Stimulated activated CD8-positive, alpha-beta memory T cell treated with anti-CD3 and anti-CD28 coated beads, Interleukin-15, amount 100 ng/mL, for 48 hours (primary cell): ENCODE measurements around the gene HIF3A.

Source experiments
- DNase-seq, 2 donors: peaks; one replicate each; pipeline ENCODE4 v3.0.0-alpha.2; 2020; ENCODE audit warnings: low read depth in 2 of 2

The HIF3A gene

DNA sequence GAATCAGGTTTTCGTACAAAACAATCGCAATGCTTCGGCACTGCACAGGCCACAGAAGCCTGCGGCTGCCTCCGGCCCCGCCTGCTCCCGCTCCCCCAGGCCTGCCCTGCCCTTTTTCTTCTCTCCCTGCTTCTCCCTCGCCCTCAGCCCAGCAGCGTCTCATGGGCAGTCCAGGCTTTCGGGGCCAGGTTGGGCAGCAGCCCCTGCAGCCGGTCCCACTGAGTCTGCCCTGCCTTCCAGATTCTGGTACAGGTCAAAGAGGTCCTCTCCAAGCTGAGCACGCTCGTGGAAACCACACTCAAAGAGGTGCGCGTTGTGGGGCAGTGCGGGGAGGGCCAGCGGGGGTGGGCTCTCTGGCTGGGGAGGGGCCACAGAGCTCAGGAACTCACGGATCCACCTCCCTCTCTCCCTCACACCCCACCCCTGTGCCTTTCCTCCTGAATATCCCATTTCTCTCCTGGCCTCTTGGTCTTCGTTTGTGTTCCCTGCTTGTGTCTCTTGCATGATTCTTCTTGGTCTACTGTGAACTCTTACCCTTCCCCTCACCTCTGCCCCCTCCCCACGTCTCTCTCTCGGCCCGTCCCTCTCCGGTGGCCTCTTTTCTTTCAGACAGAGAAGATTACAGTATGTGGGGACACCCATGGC is 86.5 kb downstream of the HIF3A start:
- no peak for DNase-seq

DNA sequence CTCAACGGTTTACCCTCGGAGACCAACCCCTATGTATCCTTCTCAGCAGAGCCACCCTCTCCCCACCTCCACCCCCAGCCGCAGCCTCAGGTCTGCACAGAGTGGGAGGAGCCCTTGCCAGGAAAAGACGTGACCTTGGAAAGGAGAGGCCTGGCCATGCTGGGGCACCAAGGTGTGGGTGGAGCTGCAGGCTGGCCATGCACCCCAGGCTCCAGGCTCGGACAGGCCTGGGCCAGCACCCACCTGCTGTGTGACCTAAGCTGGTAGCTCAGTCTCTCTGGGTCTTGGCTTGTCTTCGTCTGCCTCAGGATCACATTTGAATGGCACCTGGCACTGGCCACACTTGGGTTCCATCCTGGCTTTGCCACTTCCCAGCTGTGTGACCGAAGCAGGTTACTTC is 87.0 kb downstream of the HIF3A start:
- no peak for DNase-seq

DNA sequence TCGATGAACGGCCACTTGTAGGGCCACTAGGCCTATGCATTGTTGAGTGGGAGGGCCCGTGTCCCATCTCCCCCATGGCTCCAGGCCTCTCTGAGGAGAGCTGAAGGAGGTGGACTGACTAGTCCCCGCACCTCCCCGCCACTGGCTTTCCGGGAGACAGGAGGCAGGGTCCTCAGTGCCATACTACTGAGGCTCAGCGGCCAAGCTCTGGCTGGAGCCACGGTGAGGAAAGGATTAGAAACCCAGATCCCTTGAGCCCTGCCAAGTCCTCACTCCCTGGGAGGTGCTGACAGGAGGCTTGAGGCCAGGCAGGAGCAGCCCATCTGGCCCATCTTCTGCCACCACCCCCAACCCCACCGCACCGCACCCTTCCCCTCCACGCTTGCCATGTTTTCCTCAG is 87.6 kb downstream of the HIF3A start:
- no peak for DNase-seq

DNA sequence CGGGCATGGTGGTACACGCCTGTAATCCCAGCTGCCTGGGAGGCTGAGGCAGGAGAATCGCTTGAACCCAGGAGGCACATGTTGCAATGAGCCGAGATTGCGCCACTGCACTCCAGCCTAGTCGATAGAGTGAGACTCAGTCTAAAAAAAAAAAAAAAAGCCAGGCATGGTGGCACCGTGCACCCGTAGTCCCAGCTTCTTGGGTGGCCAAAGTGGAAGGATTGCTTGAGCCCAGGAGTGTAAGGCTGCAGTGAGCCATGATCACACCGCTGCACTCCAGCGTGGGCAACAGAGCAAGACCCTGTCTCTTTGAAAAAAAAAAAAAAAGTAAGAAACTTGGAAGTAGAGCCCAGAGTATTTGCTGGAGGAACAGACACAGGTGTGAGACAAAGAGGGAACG is 88.8 kb downstream of the HIF3A start:
- DNase-seq: no peak

DNA sequence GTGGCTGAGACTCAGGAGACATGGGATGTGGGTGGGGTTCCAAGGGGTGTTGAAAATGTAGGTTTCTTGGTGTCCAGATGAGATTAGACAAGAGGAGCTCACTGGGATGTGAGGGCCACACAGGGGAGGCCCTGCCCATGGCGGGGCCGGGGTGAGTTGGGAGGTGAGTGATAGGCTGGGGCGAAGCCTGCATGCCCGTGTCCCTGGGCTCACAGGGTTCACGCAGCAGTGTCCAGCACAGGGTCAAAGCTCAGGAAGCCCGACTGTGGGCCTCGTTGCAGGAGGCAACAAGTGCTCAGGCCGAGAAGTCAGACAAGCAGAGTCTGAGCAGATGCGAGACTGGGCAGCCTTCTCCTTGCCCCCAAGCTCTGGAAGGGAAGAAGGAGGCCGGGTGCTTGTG is 89.3 kb downstream of the HIF3A start:
- DNase-seq: no peak

DNA sequence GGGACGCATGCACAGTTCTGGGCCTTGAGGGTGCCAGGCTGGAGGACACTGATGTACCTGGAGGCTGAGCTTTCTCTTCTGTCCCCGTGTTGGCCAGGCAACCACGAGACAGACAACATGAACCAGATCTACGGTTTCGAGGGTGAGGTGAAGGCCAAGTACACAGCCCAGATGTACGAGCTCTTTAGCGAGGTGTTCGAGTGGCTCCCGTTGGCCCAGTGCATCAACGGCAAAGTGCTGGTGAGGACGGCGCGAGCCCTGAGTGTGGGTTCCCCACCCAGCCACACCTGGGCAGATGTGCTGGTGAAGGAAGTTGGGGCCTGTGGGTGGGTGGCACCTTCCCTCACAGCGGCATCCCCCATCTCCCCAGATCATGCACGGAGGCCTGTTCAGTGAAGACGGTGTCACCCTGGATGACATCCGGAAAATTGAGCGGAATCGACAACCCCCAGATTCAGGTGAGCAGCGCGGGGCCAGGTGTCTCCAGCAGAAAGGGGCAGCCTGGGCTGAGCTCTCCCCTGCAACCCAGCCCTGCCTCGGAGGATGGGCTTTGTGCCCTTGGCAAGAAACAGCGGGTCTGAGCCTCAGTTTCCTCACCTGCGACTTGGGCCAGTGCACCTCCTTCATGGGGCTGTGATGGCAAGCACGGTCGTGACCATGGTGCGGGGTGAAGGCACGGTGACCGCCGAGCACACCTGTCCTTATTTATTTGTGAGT is 90.3 kb downstream of the HIF3A start:
- no peak for DNase-seq

DNA sequence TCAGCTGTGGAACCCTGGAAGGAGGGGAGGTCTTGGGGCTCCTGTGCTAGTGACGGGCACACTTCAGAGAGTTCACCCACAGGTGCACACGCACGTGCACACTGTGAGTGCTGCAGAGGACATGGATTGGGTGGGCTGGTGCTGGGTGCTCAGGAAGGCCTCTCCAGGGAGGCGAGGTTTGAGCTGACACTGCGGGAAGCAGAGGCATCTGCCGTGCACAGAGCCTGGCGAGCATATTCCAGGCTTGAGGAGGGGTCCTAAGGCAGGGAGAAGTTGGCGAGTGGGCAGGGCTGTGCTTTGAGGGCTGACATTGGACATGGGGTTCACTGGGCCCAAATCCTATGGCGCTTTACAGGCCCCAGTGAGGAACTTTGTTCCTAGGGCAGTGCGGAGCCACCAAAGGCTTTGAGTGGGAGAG is 90.9 kb downstream of the HIF3A start:
- DNase-seq: no peak

DNA sequence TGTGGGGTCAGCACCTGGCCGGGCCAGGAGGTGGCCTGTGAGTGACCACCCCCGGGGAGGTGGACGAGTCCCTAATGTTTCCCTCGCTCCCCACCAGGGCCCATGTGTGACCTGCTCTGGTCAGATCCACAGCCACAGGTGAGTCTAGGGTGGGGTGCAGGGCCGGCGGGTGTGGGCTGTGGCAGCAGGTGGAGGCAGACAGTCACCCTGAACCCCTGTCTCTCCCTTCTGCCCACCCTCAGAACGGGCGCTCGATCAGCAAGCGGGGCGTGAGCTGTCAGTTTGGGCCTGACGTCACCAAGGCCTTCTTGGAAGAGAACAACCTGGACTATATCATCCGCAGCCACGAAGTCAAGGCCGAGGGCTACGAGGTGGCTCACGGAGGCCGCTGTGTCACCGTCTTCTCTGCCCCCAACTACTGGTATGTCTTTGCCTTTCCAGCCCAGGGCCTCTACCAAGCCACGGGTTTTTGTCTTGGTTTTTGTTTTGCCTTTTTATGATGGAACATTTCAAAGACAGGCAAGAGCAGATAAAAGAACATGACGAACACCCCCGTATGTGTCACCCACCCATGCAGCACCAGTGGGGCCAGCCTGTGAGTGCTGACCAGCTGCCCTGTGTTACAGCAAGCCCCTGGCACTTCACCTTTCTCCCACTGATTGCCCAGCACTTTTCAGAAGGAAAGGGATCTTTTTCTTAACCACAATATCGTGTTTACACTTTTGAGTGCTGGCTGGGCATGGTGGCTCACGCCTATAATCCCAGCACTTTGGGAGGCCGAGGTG is 91.7 kb downstream of the HIF3A start:
- DNase-seq: no peak

DNA sequence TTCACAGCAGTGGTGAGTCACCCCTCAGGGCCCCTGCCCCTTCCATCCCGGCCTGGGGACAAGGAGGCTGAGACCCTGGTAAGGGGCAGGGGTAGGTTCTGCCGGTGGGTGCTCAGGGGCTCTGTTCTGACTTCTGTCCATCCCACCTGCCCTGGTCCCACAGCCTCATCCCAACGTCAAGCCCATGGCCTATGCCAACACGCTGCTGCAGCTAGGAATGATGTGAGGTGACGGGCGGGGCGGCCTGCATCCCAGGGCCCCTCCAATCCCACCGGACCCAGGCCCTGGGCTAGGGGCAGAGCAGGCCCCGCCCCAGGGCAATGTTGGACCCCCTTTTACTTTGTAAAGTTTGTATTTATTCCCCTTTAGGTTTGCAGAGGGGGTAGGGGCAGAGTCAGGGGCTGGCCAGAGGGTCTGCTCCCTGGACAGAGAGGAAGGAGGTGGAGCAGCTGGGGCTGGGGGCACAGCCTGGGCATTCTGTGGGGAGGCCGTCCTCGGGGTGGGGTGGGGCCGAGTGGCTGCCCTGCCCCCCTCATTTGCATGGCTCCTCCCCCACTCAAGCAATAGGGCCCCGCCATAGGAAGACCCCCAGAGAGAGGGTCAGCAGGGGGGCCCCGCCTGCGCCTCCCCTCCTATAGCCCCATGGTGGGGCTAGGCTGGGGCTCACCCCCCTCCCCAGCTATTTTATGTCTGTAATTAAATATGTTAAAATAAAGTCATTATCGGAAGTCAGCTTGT is 93.4 kb downstream of the HIF3A start:
- DNase-seq: no peak

DNA sequence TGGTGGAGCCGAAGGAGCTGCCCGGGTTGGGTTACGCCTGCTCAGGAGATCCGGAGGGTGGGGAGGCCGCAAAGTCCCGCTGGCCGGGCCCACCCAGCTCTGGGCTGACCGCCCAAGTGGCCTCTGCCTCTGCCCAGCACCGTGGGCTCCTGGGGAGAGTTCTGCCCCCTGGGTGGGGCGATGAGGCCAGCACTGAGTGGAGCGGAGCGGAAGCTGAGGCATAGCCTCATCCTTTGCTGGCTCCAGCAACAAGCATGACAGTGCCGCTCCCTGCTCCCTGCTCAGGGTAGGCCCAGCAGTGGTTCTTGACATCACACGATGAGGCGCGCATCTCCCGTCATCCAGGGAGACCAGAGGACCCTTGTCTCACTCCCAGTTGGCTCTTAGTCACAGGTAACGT is 94.0 kb downstream of the HIF3A start:
- no peak for DNase-seq

DNA sequence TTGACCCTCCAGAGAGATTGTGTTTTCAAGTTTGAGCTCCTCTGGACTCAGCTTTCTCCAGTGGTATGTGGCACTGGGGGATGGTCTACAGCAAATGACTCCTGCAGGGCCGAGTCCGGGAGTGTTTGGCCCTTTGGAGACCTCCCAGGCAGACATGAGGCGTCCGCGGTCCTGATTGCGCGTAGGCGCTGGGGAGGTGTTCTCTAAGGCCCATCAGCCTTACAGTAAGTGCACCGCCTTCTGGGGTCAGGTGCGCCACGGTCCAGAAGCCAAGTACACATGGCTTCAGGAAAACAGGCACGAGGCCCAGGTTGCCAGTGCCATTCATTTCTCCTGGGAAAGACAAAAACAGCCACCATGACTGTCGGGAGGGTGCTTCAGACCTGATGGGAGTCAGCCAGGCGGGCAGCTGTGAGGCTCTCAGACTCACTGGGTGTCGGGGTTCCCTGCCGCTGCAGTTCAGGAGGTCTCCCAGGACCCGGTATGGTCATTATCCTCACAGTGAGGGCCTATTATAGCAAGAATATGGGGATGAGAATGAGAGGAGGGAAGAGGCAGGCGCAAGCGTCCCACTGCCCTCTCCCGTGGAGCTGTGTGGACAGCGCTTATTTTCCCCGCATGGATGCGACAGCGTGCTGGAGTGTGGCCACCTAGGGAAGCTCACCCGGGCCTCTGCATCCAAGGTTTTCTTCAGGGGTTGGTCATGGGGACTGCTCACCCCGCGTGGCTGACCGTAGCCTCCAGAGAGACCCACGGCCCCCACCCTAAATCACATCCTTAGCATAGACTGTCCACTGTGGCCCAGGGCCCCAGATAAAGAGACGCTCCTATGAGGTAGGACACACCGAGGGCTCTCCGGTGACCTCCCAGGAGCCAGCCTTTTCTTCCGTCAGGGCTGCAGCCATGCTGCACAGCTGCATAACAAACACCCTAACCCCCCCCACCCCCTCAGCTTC is 94.7 kb downstream of the HIF3A start:
- DNase-seq: no peak

DNA sequence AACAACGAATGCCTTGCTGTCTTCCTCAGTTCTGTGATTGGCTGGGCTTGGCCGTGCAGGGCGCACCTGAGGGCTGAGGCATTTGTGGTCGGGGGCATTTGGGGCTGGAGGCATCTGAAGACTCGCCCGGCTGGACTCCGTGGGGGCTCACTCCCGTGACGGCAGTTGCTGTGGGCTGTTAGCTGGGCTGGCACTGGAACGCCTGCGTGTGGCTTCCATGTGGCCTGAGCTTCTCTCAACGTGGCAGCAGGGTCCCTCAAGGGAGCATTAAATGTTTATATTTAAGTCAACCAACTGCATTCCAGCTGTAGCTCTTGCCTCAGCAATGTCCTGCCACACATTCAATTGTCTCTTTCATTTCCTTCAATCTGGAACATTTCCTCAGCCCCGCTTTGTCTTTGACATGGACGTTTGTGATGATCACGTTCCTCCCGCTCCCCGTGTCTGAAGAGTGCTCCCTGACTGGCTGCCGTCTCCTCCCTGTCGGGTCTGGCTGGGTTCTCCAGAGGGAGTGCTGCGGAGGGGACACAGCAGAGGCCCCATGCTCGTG is 95.5 kb downstream of the HIF3A start:
- no peak for DNase-seq

DNA sequence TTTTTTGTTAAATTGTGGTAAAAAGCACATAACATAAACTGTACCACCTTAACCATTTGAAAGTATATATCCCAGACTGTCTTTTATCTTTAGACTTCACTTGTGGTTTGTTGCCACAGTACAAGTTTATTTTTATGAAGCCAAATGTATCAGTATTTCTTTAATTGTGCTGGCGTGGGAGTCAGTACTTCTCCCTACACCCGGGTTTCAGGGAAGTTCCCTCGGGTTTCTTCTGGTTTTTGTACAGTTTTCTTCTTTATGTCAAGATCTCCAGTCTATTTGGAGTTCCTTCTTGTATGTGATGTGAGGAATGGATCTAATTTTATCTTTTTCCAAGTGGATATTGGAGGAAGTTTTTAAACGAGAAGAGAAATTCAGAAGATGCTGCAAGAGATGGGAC is 96.0 kb downstream of the HIF3A start:
- DNase-seq: no peak
